ENCODE measurements around the gene TNFSF10. TPM values are rescaled to one million over a fixed set of nuclear protein-coding genes. Genes with fewer than 3 reads are reported as not detected.

Gene TNFSF10
- total and polyA plus RNA-seq, 2 of the 8 experiments (the other 6 are each of a cell fraction or from before 2014, with no cell fraction given), result 0.06 TPM; not detected in 1

DNA sequence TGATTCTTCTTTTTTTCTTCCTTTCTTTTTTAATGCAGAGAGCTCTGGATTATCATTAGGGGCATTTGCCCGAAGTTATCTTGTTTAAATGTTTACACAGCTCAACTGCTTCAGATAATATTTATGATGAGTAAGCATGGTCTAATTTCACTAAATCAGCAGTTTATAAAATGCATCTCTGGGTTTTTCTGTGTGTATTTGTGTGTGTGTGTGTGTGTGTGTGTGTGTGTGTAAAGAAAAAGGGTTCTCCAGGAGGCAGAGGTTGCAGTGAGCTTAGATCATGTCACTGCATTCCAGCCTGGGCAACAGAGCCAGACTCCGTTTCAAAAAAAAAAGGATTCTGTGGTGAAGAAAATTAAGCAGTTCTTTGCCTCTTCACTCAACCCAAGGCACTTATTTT, 25.9 kb upstream of the TNFSF10 start:
- H3K9ac ChIP-seq (replicated peaks in 1 of 4; ENCODE audit: extremely low read depth in 1 of 4, low read depth in 3 of 4, low read length in 3 of 4), result no peak overlapping the region
- no peaks in the 10 kb centered on the region for H3K4me1 ChIP-seq (replicated peaks in 1 of 4; ENCODE audit: control insufficient read depth in 3 of 4, insufficient read depth in 4 of 4, low read length in 3 of 4)
- H4K8ac ChIP-seq (ENCODE audit: extremely low read depth, insufficient read depth, low read length), result no peak overlapping the region
- no peak overlapping the region for H3K18ac ChIP-seq (ENCODE audit: extremely low read depth, low read length)
- H3K23me2 ChIP-seq (ENCODE audit: low read depth, low read length), result no peaks in the 10 kb centered on the region
- no peaks in the 10 kb centered on the region for H4K20me1 ChIP-seq (replicated peaks in 1 of 2; ENCODE audit: control insufficient read depth in 1 of 2, insufficient read depth in 2 of 2, low read length in 2 of 2)
- H4K5ac ChIP-seq (ENCODE audit: insufficient read length, low read depth, low read length), result no peak overlapping the region
- H3K56ac ChIP-seq (replicated peaks; ENCODE audit: insufficient read length, low read depth, low read length), result no peak overlapping the region
- H2BK15ac ChIP-seq (ENCODE audit: low read length), result no peak overlapping the region
- H2BK5ac ChIP-seq (ENCODE audit: low read depth, low read length), result no peak overlapping the region
- no peak overlapping the region for H3K4me3 ChIP-seq (ENCODE audit: extremely low read depth in 1 of 4, insufficient read depth in 2 of 4, low read depth in 3 of 4, low read length in 4 of 4)
- H3K4ac ChIP-seq (replicated peaks; ENCODE audit: insufficient read length, low read depth, low read length), result no peak overlapping the region
- H3K23ac ChIP-seq (ENCODE audit: insufficient read length), result no peak overlapping the region
- POLR2A ChIA-PET (ENCODE audit: partially characterized antibody), result no interaction called here
- H3K36me3 ChIP-seq (ENCODE audit: control insufficient read depth in 2 of 4, insufficient read depth in 4 of 4, low read length in 3 of 4), result no peaks in the 10 kb centered on the region
- H3K79me1 ChIP-seq (ENCODE audit: low read depth, low read length), result no peaks in the 10 kb centered on the region
- no peak overlapping the region for H2AFZ ChIP-seq (ENCODE audit: low read length)
- WGBS, 2 experiments (ENCODE audit: extremely low coverage in 1 of 2, insufficient coverage in 1 of 2, insufficient read length in 1 of 2, insufficient replicate concordance in 2 of 2, low coverage in 1 of 2, low lambda C conversion rate in 2 of 2, missing lambda C conversion rate in 1 of 2), result 83% methylated on average over 2 of the region's 2 CpGs; no CpG with 5 or more reads in 1 of the 2 experiments
- no peak overlapping the region for H3K4me2 ChIP-seq (ENCODE audit: insufficient read depth in 1 of 2, low read depth in 2 of 2, low read length in 2 of 2)
- no peak overlapping the region for H2BK12ac ChIP-seq (ENCODE audit: low read depth, low read length)
- H2BK120ac ChIP-seq (replicated peaks; ENCODE audit: low read depth, low read length), result no peak overlapping the region
- no peaks in the 10 kb centered on the region for H3K27me3 ChIP-seq (replicated peaks in 1 of 4; ENCODE audit: control insufficient read depth in 3 of 4, extremely low read depth in 1 of 4, insufficient read depth in 3 of 4, low read length in 3 of 4)
- H3K9me3 ChIP-seq (ENCODE audit: insufficient read depth in 2 of 2, low read depth in 1 of 2, low read length in 1 of 2), result no peaks in the 10 kb centered on the region
- no peak overlapping the region for H2BK20ac ChIP-seq (ENCODE audit: low read length)
- no peak overlapping the region for H3K14ac ChIP-seq (ENCODE audit: insufficient read length)
- FAIRE-seq (no peak), DNase-seq (ENCODE audit: low read depth in 1 of 2, low spot score in 2 of 2) (no peak)
- no peaks in the 10 kb centered on the region for H3K79me2 ChIP-seq (ENCODE audit: control insufficient read depth in 1 of 2, insufficient read depth in 2 of 2, low read length in 2 of 2)
- TF ChIP-seq EZH2 (IDR thresholded peaks at IDR 0.05; ENCODE audit: low read depth, low read length, severe bottlenecking) (no peak), MAFK (IDR thresholded peaks at IDR 0.05; ENCODE audit: low read depth, low read length) (no peak), HDAC6 (IDR thresholded peaks at IDR 0.05; ENCODE audit: low read depth, low read length) (no peak), BACH1 (IDR thresholded peaks at IDR 0.05; ENCODE audit: low read length) (no peak), BCL11A (IDR thresholded peaks at IDR 0.05; ENCODE audit: low read depth in 2 of 2, low read length in 2 of 2) (no peak)
- no peak overlapping the region for H2AK5ac ChIP-seq (ENCODE audit: low read depth, low read length)
- CTCF ChIA-PET (ENCODE audit: partially characterized antibody), result interaction anchor here (1.0 to 1.1 kb wide), 2 partner anchors 19 to 147 kb away, joined by 3 to 6 read pairs; no protein-coding TSS in a partner anchor
- H4K91ac ChIP-seq (replicated peaks; ENCODE audit: insufficient read length, low read length), result no peak overlapping the region
- H3K27ac ChIP-seq (ENCODE audit: low read depth, low read length), result no peak overlapping the region

Measured in H1 (cell line).